ENCODE measurements around the gene DIP2A. TPM values are rescaled to one million over a fixed set of nuclear protein-coding genes. Genes with fewer than 3 reads are reported as not detected.
"Not testable (repeated sequence)": the region's sequence is repeated elsewhere in the genome, so short reads cannot be mapped to it uniquely, and the experiment has no call there.

Gene DIP2A
- total RNA-seq, 1 experiment from 2014 or later = 16.4 TPM

GRCh38 chr21:46555225-46555617 is 96.5 kb downstream of the DIP2A start:
- no peak for DNase-seq (ENCODE audit: low read depth)

DNA sequence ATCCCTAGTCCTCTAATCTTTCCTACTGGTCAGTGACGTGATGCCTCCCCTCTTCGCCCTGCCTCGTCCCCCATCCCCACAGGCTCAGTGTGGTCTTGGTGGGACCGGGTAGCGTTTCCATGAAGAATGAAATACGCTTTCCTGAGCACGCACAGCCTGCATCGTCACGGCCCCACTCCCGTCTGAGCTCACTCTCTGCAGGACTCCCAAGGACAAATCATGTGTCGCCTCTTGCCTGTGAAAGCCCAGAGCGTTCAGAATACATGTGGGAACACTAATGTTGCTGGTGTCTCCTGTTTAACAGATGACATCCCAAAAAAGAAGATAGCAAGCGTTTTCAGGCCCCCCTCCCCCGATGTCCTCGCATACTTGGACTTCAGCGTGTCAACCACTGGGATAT is 97.0 kb downstream of the DIP2A start:
- no peak for DNase-seq (ENCODE audit: low read depth)

GRCh38 chr21:46556802-46557201 is 98.1 kb downstream of the DIP2A start:
- no peak for DNase-seq (ENCODE audit: low read depth)

DNA sequence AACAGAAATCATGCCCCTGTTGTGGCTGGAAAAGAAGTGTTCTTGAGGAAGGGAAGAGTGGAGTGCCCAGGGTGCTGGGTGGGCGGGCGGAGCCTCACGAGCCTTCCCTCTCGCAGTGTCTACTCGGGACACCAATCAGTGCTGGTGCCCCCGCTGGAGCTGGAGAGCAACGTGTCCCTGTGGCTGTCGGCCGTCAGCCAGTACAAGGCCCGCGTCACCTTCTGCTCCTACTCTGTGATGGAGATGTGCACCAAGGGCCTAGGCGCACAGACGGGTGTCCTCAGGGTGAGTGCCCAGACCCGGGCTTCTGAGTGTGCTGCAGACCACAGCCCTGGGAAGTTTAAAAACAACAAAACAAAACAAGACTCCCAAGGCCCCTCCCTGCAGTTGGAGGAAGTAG is 98.8 kb downstream of the DIP2A start:
- no peak for DNase-seq (ENCODE audit: low read depth)

DNA sequence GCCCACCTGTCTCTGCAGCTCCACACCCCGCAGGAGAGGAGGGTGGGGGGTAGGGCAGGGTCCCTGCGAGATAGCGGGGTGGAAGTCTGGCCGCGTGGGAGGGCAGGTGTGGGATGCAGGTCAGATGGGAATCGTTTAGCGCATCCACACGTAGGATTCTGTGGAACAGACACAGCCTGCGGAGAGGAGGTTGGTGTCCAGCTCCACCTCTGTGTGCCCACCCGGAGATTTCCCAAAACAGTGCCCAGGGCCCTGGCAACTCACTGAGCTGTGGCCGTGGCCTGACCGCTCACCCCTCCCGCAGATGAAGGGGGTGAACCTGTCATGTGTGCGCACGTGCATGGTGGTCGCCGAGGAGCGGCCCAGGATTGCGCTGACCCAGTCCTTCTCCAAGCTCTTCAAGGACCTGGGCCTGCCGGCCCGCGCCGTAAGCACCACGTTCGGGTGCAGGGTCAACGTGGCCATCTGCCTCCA is 99.3 kb downstream of the DIP2A start:
- DNase-seq (ENCODE audit: low read depth) = no peak

DNA sequence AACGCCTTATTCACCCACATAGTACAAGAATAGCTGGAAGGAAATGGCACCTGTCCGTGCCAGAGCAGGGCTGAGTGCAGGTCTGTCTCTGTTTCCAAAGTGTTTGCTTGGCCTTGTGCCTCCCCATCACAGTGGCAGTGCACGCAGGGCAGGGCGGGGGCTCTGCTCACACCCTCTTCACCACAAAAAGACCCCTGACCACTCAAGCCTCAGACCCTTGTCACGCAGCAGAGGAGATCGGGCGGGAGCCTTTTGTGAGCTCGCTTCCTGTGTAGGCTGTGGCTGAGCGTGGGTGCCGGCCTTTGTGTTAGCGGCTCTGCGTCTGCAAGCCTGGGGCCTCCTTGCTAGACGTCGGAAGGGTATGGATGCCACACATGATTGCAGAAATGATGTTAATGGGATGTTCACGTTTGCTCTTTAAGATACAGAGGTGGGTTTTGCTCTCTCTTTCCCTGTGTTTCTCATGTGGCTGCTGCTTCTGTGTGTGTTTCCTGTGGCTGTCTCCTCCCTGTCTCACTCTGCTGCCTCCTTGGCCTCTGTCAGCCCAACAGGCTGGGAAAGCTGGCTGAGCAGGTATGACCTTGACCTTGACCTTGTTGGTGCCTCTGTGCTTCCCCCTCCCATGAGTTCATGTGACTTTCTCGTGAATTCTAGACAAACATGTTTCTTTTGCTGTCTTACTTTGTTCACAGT is 100.7 kb downstream of the DIP2A start:
- DNase-seq (ENCODE audit: low read depth) = no peak

DNA sequence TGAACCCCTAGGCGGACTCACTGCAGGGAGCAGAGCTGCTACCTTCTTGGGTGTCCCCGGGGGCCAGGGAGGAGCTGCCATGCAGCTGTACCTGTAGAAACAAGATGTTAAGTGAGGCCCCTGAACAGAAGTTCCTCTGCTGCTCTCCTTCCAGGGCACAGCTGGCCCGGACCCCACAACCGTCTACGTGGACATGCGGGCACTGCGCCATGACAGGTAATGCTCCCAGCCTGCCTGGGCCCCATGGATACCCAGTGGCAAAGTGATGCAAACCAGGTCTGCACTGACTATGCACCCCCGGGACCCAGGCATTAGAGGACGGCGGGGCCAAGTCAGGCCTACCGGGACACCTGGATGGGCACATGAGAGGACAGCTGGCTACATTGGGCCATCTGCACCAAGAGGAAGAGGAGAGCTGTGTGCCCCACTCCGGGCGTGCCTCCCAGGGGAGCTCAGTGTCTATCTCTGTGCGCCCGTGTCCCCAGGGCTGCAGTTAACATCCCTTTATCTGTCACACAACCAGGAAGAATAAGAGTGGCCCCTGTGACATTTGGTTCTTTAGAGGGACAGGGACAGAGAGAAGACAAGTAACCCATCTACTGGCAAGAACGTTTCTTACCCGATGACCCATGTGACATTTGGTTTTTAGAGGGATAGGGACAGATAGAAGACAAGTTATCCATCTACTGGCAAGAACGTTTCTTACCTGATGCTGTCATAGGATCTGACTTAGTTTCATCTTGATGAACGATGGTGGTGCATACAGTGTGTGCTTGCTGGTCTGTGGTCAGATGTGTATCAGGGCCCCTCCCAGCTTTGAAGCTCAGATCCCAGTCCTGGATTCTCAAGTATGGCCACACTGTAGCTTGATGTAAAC is 102.1 kb downstream of the DIP2A start:
- no peak for DNase-seq (ENCODE audit: low read depth)

DNA sequence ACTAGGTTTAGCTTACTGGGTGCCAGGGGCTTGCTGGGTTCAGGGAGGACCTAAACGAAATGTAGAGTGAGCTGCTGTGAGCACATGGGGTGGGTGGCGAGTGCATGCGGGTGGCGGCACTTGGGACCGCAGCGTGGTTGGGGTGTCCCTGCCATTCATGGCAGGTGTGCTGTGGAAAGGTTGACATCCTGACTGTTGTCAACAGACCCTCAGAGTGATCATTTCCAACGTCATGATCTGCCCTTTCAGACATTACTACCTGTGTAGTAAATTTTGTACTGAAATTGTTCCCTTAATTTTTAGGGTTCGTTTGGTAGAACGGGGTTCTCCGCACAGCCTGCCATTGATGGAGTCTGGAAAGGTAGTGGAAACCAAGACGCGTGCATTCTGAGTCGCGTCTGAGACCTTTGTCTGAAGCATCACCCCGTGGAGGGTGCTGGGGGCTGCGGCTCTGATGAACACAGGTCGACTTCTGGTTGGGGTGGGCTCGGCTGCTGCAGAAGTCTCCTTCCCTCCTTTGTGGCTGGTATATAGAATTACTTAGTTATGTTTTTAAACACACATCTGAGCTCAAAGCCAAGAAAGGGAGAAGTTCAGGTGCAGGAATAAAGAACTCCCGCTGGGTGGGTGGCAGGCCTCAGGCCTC is 102.9 kb downstream of the DIP2A start:
- DNase-seq (ENCODE audit: low read depth) = no peak

DNA sequence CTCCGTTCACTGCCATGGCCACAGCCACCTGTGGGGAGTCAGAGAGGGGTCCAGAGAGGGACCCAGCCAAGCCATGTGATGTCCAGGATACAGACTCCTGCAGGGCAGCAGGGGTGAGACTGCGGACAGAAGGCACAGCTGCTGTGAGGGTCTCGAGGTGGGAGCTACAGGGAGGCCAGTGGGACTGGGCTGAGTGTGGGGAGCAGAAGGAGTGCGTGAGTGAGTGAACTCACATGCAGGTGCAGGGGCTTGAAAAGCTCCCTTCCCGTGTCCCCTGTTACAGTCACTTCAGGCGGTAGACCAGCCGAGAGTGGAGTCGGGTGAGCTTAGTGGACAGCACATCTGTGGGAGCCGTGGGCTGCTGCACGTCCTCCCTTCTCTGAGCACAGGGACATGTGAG is 103.8 kb downstream of the DIP2A start:
- DNase-seq (ENCODE audit: low read depth) = no peak

GRCh38 chr21:46562964-46563607 is 104.4 kb downstream of the DIP2A start:
- no peak for DNase-seq (ENCODE audit: low read depth)

DNA sequence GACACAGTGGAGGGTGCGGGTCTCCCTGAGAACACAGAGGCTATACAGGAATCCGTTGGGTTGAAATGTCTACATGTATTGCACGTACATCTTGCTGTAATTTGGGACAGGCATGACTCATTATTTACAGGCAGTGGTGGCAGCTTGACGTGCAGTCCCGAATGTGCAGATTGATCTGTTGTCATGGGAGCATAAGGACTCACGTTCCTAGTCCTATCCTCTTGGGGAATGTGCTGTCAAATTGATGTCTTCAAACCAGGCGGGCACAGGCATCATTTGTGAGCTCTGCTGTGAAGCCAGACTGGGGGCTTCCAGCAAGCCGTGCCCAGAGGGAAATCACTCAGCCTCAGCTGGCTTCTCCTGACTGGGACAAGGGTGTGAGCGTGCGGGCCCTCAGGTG is 105.7 kb downstream of the DIP2A start:
- no peak for DNase-seq (ENCODE audit: low read depth)

DNA sequence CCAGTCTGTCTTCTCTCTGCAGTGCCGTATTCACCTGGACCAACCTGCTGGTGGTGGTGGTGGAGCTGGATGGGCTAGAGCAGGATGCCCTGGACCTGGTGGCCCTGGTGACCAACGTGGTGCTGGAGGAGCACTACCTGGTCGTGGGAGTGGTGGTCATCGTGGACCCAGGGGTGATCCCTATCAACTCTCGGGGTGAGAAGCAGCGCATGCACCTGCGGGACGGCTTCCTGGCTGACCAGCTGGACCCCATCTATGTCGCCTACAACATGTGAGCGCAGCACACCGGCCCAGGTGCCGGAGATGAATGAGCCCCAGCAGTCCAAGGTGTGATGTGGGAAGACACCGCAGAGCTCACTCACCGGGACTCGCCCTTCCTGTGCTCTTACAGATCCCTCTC is 108.7 kb downstream of the DIP2A start:
- no peak for DNase-seq (ENCODE audit: low read depth)

- no peak for DNase-seq (ENCODE audit: low read depth)
These were observed 109.9 kb downstream of the DIP2A start for GRCh38 chr21:46568562-46568961.

DNA sequence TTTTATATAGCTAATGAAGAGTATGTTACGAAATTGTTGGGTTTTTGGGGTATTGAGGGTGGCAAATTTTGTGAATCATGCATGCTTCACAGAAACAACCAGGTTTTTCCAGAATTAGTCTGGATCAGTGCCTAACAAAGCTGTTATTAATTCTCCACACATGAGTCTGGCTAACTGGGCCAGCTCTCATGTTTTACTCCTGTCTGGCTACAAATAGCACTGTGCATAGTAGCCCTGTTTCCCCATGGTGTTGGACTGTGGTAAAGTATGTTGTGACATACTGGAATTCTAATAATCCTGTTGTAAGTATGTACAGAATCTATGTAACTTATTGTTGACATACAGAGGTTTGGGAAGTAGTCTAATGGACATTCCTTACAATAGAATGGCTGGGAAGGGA is 110.4 kb downstream of the DIP2A start:
- DNase-seq (ENCODE audit: low read depth) = no peak

DNA sequence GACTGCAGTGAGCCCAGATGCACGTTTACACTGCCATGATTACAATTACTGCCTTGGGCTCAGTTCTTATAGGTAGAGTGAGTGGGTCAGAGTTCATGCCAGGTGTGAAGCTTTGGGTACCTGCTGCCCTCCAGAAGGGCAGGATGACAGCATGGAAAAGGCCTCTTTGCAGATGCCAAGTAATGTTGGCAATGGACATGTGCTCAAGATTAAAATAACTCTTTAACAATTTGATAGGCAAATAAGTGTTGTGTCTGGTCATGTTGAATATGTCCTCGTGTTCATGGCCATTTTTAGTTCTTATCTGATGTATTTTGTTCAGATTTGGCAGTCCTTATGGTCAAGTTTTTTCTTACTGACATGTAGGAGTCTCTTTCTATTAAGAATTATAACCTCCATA is 111.4 kb downstream of the DIP2A start:
- DNase-seq (ENCODE audit: low read depth) = no peak

DNA sequence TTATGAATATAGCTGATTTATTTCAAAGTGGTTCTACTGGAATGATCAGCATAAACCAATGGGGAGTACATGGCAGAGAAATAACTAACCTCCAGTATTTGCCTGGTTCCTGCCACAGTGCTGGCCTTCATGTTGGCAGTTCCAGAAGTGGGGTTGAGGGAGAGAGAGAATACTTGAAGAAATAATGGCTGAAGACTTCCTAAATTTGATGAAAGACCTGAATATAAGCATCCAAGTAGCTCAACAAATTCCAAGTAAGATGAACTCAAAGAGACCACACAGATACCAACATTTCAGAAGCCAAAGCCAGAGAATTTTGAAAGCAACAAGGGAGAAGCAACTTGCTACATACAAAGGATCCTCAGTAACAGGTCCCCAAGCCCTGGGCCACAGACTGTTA is 111.9 kb downstream of the DIP2A start:
- no peak for DNase-seq (ENCODE audit: low read depth)

GRCh38 chr21:46572850-46573249 is 114.2 kb downstream of the DIP2A start:
- DNase-seq (ENCODE audit: low read depth) = no peak

GRCh38 chr21:46577786-46578185 is 119.1 kb downstream of the DIP2A start:
- DNase-seq (ENCODE audit: low read depth) = not testable (repeated sequence)

- DNase-seq (ENCODE audit: low read depth) = not testable (repeated sequence)
These were observed 120.7 kb downstream of the DIP2A start for GRCh38 chr21:46579394-46579793.

DNA sequence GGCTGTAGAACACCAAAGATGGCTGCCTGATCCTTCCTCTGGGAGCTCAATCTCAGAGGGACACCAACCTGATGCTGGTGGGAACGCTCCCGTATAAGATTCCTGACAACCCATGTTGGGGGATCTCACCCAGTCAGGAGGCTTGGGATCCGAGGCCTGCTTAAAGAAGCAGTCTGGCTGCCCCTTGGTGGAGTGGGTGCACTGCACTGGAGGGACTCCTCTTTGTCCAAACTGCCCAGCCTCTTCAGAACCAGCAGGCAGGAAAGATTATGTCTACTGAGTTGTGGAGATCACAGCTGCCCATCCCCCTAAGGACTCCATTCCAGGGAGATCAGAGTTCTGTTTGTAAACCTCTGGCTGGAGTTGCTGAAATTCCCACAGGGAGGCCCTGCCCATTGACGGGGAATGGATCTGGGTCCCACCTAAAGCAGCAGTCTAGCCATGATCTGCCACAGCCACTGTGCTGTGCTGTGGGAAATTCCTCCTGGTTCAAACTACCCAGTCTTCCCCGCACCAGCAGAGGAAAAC is 123.2 kb downstream of the DIP2A start:
- no peak for DNase-seq (ENCODE audit: low read depth)

DNA sequence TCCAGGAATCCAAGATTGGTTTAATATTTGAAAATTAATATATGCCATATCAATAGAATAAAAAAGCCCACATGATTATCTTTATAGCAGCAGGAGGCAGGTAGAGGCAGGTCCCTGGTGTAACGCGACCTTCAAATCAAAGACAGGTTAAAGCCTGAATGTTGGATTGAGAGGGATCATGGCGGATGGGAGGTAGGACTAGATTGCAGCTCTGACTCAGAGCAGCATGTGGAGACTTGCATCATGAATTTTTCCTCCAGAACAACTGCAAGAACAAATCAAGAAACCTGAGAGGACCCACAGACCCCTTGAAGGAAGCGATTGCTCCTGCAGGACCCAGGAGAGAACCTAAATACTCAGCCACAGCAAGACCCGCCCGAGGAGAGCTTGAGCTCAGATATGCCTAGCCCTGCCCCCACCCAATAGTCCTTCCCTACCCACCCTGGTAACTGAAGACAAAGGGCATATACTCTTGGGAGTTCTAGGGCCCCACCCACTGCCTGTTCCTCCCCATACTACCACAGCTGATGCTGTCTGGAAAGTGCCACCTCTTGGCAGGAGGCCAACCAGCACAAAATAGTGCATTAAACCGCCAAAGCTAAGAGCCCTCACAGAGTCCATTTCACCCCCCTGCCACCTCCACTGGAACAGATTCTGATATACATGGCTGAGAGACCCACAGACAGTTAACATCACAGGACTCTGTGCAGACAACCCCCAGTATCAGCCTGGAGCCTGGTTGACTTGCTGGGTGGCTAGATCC is 126.7 kb downstream of the DIP2A start:
- DNase-seq (ENCODE audit: low read depth) = no peak
